Lower leg skin (tissue), 4 donors: ENCODE results near the gene CACHD1. TPM values are rescaled to one million over a fixed set of nuclear protein-coding genes. Genes with fewer than 3 reads are reported as not detected.

ENCODE experiments used
- DNase-seq, 2 donors: peaks; one replicate each; pipeline ENCODE4 v3.0.0-alpha.2; 2019; ENCODE audit warnings: low spot score in 2 of 2
- H3K4me3 ChIP-seq: fragments of 200-600 bp; sonication (generic); 2 replicates; pipeline ENCODE4 v1.5.1; 2017; ENCODE audit warnings: mild to moderate bottlenecking, low read depth; ENCODE audit not compliant: poor library complexity, severe bottlenecking
- CTCF ChIP-seq, 3 donors: fragments of 450-650 bp; IDR thresholded peaks; one replicate each; pipeline ENCODE4 v1.5.1; 2016; ENCODE audit warnings: antibody characterized with exemption in 3 of 3, mild to moderate bottlenecking in 3 of 3, moderate library complexity in 2 of 3
- POLR2A ChIP-seq, 2 donors: fragments of 450-650 bp; IDR thresholded peaks; one replicate each; pipeline ENCODE4 v1.6.1; 2016 to 2017; ENCODE audit warnings: antibody characterized with exemption in 2 of 2, mild to moderate bottlenecking in 1 of 2, moderate library complexity in 1 of 2
- WGBS, 2 donors: methylation state at CpG; one replicate each; pipeline ENCODE4 v1.1.5; 2018; 5-methylcytosine and 5-hydroxymethylcytosine counted together
- intact Hi-C: fragments of 100-400 bp; cut with DNase I; formaldehyde crosslinking; loops from one replicate; pipeline ENCODE4 v1.15.0; 2023; ENCODE audit warnings: low total_unique reads
- total RNA-seq, 4 donors: library from RNA; depleted of rRNA; stranded (reverse); fragments of >200 nt; gene quantifications; one replicate each; pipeline ENCODE4 v1.1.0, GENCODE V29; 2016

The CACHD1 gene
- total RNA-seq, 4 donors from 2014 or later, result 7.3 to 17.1 (median 10.9) TPM

GRCh38 chr1:64669098-64669675, 199.3 kb downstream of the CACHD1 start:
- intact Hi-C loops, result no loop called here
- WGBS, 2 donors, result 86 to 91% methylated on average over 3 of the region's 3 CpGs

GRCh38 chr1:64675718-64676345, 205.9 kb downstream of the CACHD1 start:
- intact Hi-C loops, result no loop called here
- TF ChIP-seq POLR2A (IDR thresholded peaks at IDR 0.05) (no peak), CTCF (IDR thresholded peaks at IDR 0.05) (no peak)
- no peak for DNase-seq
- 67 to 69% methylated on average over 4 of the region's 4 CpGs for WGBS, 2 donors
- no peak overlapping the region for H3K4me3 ChIP-seq

More at GRCh38 chr1:64669098-64669675, 199.3 kb downstream of the CACHD1 start:
- no peak overlapping the region for H3K4me3 ChIP-seq
- DNase-seq, result no peak
- no peak for TF ChIP-seq CTCF (IDR thresholded peaks at IDR 0.05)
- no peak for TF ChIP-seq POLR2A (IDR thresholded peaks at IDR 0.05)

- TF ChIP-seq CTCF (IDR thresholded peaks at IDR 0.05), result no peak
- no peak for TF ChIP-seq POLR2A (IDR thresholded peaks at IDR 0.05)
- intact Hi-C loops, result no loop called here
- no peak overlapping the region for H3K4me3 ChIP-seq
- no peak for DNase-seq
- WGBS, 2 donors, result 95 to 98% methylated on average over 4 of the region's 4 CpGs
Measured at GRCh38 chr1:64676386-64676785, 206.5 kb downstream of the CACHD1 start.

- H3K4me3 ChIP-seq, result no peak overlapping the region
- intact Hi-C loops, result no loop called here
- TF ChIP-seq CTCF (IDR thresholded peaks at IDR 0.05) (no peak), POLR2A (IDR thresholded peaks at IDR 0.05) (no peak)
- WGBS, 2 donors, result 73 to 88% methylated on average over 1 of the region's 1 CpG
- no peak for DNase-seq
Measured at GRCh38 chr1:64677532-64677931, 207.6 kb downstream of the CACHD1 start.

- no peak for DNase-seq
- TF ChIP-seq CTCF (IDR thresholded peaks at IDR 0.05) (no peak), POLR2A (IDR thresholded peaks at IDR 0.05) (no peak)
- 82 to 98% methylated on average over 3 of the region's 3 CpGs for WGBS, 2 donors
- H3K4me3 ChIP-seq, result no peak overlapping the region
- intact Hi-C loops, result no loop called here
Measured at GRCh38 chr1:64678366-64678765, 208.4 kb downstream of the CACHD1 start.
